A549 (cell line): Measurements from ENCODE around the gene PI4K2A. TPM values are rescaled to one million over a fixed set of nuclear protein-coding genes. Genes with fewer than 3 reads are reported as not detected.

Experiments used
- ATAC-seq, 2 experiments: fragments of 200-7000 bp in 1 of 2; fragments of >200 bp in 1 of 2; cut with Nextera tagmentation in 1 of 2; cut with Tn5 transposase in 1 of 2; 3 replicates each; pipeline versions ENCODE4 v1.8.0 to v1.9.1; 2018 to 2020; ENCODE audit warnings: mild to moderate bottlenecking in 1 of 2, moderate library complexity in 1 of 2
- CTCF ChIA-PET: fragments of 300-600 bp; sonication (Branson Sonifier 250); formaldehyde crosslinking; extraction: SDS; loops from one replicate; lab custom pipeline; 2021; ENCODE audit warnings: antibody characterized with exemption, inconsistent platforms; lab: Yijun Ruan, JAX
- POLR2A ChIA-PET: fragments of 350-600 bp; formaldehyde crosslinking; extraction: SDS; loops from one replicate; lab custom pipeline; 2021; ENCODE audit warnings: antibody characterized with exemption, inconsistent platforms; lab: Yijun Ruan, JAX
- DNase-seq, 2 experiments: peaks; one replicate each; pipeline versions ENCODE4 v3.0.0 to v3.0.0-alpha.2; 2011 to 2016; ENCODE audit warnings: low read depth in 1 of 2, low spot score in 1 of 2
- FAIRE-seq: peaks from 2 replicates; lab custom pipeline; 2011; peaks lifted over from hg19 to GRCh38; lab: Jason Lieb, UNC
- H3K27ac ChIP-seq, 2 experiments: fragments of >200 bp; sonication (Bioruptor Twin); formaldehyde crosslinking; 3 replicates each; pipeline ENCODE4 v1.5.1; 2016 to 2017
- H3K4me1 ChIP-seq: fragments of >200 bp; sonication (Bioruptor Twin); formaldehyde crosslinking; 3 replicates; pipeline ENCODE4 v1.6.1; 2016
- H3K4me2 ChIP-seq: fragments of >200 bp; sonication (Bioruptor Twin); formaldehyde crosslinking; 3 replicates; pipeline ENCODE4 v1.6.1; 2016
- H3K4me3 ChIP-seq: fragments of >200 bp; sonication (Bioruptor Twin); formaldehyde crosslinking; 3 replicates; pipeline ENCODE4 v1.5.1; 2016
- H3K9me3 ChIP-seq: fragments of >200 bp; sonication (Bioruptor Twin); formaldehyde crosslinking; 3 replicates; pipeline ENCODE4 v1.6.1; 2016
- CBX8 ChIP-seq: fragments of 200-600 bp; sonication (generic); IDR thresholded peaks from 2 replicates; pipeline ENCODE4 v1.6.1; 2016
- CHD2 ChIP-seq: fragments of 150-350 bp; IDR thresholded peaks from 2 replicates; pipeline ENCODE4 v1.6.1; 2014; ENCODE audit warnings: low read length; ENCODE audit not compliant: partially characterized antibody
- EHF ChIP-seq: fragments of 250-450 bp; sonication (Bioruptor Pico); IDR thresholded peaks from 2 replicates; pipeline ENCODE4 v1.5.0; 2020; ENCODE audit warnings: mild to moderate bottlenecking
- EP300 ChIP-seq, 2 experiments: fragments of >200 bp; sonication (Bioruptor Twin); formaldehyde crosslinking; IDR thresholded peaks; 2 replicates in 1 of 2; 3 replicates in 1 of 2; pipeline ENCODE4 v1.6.1; 2016 to 2017
- ESRRA ChIP-seq: fragments of 150-350 bp; IDR thresholded peaks from 2 replicates; pipeline ENCODE4 v1.6.1; 2014; ENCODE audit warnings: mild to moderate bottlenecking, low read length, borderline replicate concordance
- FOSB ChIP-seq: fragments of 250-450 bp; sonication (Bioruptor Pico); IDR thresholded peaks from 2 replicates; pipeline ENCODE4 v1.5.0; 2020; ENCODE audit warnings: mild to moderate bottlenecking, moderate library complexity
- FOSL2 ChIP-seq, 2 experiments: fragments of 450-650 bp in 1 of 2; fragments of >200 bp in 1 of 2; sonication (Bioruptor Twin) in 1 of 2; formaldehyde crosslinking; IDR thresholded peaks; 2 replicates each; pipeline versions ENCODE4 v1.5.0 to v1.6.1; 2016 to 2020; ENCODE audit warnings: mild to moderate bottlenecking in 1 of 2, moderate library complexity in 1 of 2
- HEYL ChIP-seq: fragments of 250-450 bp; sonication (Bioruptor Pico); IDR thresholded peaks from 2 replicates; pipeline ENCODE4 v1.8.0; 2021; ENCODE audit warnings: mild to moderate bottlenecking, moderate library complexity
- JUN ChIP-seq, 2 experiments: fragments of >200 bp; sonication (Bioruptor Twin); formaldehyde crosslinking; IDR thresholded peaks; 2 replicates in 1 of 2; 3 replicates in 1 of 2; pipeline ENCODE4 v1.6.1; 2016 to 2017
- KDM1A ChIP-seq: fragments of 200-600 bp; sonication (generic); IDR thresholded peaks from 2 replicates; pipeline ENCODE4 v1.6.1; 2016; ENCODE audit warnings: low read depth, mild to moderate bottlenecking
- MAZ ChIP-seq: fragments of 150-350 bp; IDR thresholded peaks from 2 replicates; pipeline ENCODE4 v1.6.1; 2014; ENCODE audit warnings: antibody characterized with exemption, low read depth, low read length, borderline replicate concordance
- MYC ChIP-seq: IDR thresholded peaks from 2 replicates; pipeline ENCODE4 v1.6.1; 2012; ENCODE audit warnings: mild to moderate bottlenecking, inconsistent platforms, low read length, improper control_type of control experiment, borderline replicate concordance
- NPAS2 ChIP-seq: fragments of 250-450 bp; sonication (Bioruptor Pico); IDR thresholded peaks from 2 replicates; pipeline ENCODE4 v1.8.0; 2022; ENCODE audit warnings: mild to moderate bottlenecking, moderate library complexity, borderline replicate concordance
- NR3C1 ChIP-seq: fragments of >200 bp; sonication (Bioruptor Twin); formaldehyde crosslinking; IDR thresholded peaks from 3 replicates; pipeline ENCODE4 v1.6.1; 2017
- RARB ChIP-seq: fragments of 250-450 bp; sonication (Bioruptor Pico); IDR thresholded peaks from 2 replicates; pipeline ENCODE4 v1.8.0; 2021; ENCODE audit warnings: mild to moderate bottlenecking, moderate library complexity
- RFX5 ChIP-seq: fragments of 450-650 bp; IDR thresholded peaks from 2 replicates; pipeline ENCODE4 v1.7.1; 2014; ENCODE audit warnings: antibody characterized with exemption, mild to moderate bottlenecking, moderate library complexity
- SMC3 ChIP-seq: fragments of >200 bp; sonication (Bioruptor Twin); formaldehyde crosslinking; IDR thresholded peaks from 3 replicates; pipeline ENCODE4 v1.6.1; 2018; ENCODE audit warnings: inconsistent platforms
- SREBF2 ChIP-seq: fragments of 450-650 bp; IDR thresholded peaks from 2 replicates; pipeline ENCODE4 v1.6.1; 2014; ENCODE audit warnings: mild to moderate bottlenecking, moderate library complexity
- TFCP2L1 ChIP-seq: fragments of 250-450 bp; sonication (Bioruptor Pico); IDR thresholded peaks from 2 replicates; pipeline ENCODE4 v1.5.0; 2021; ENCODE audit warnings: mild to moderate bottlenecking
- ZC3H11A ChIP-seq: fragments of 450-650 bp; IDR thresholded peaks from 2 replicates; pipeline ENCODE4 v1.6.1; 2014; ENCODE audit warnings: antibody characterized with exemption, mild to moderate bottlenecking
- ZFP36 ChIP-seq: fragments of 450-650 bp; IDR thresholded peaks from 2 replicates; pipeline ENCODE4 v1.6.1; 2014; ENCODE audit warnings: borderline replicate concordance; ENCODE audit not compliant: partially characterized antibody
- ZNF302 ChIP-seq: fragments of 250-450 bp; sonication (Bioruptor Pico); IDR thresholded peaks from 2 replicates; pipeline ENCODE4 v1.9.0; 2021; ENCODE audit warnings: inconsistent platforms, mild to moderate bottlenecking, moderate library complexity
- WGBS: methylation state at CpG from one replicate; pipeline ENCODE4 v1.1.6; 2017; ENCODE audit errors: missing lambda C conversion rate; 5-methylcytosine and 5-hydroxymethylcytosine counted together
- polyA plus RNA-seq, 4 experiments: library from polyadenylated mRNA; depleted of rRNA in 3 of 4; stranded (reverse); fragments of >200 nt; fragmentation: RNase III in 1 of 4; extraction: RNeasy Plus Mini Kit Qiagen cat#74134 plus additional on column Dnase treatment in 1 of 4; gene quantifications; 2 replicates in 3 of 4; 3 replicates in 1 of 4; pipeline ENCODE4 v1.2.3, GENCODE V29; 2011 to 2017
- TF ChIP-seq, protein P1 (sequence below): IDR thresholded peaks from 2 replicates; pipeline ENCODE4 v1.6.1; 2012
- TF ChIP-seq, protein P2 (sequence below): fragments of 200-600 bp; sonication (generic); IDR thresholded peaks from 2 replicates; pipeline ENCODE4 v1.6.1; 2016; ENCODE audit warnings: antibody characterized with exemption, mild to moderate bottlenecking, moderate library complexity
- TF ChIP-seq, protein P3 (sequence below): fragments of 450-650 bp; IDR thresholded peaks from 2 replicates; pipeline ENCODE4 v1.6.1; 2014; ENCODE audit warnings: antibody characterized with exemption
- TF ChIP-seq, protein P4 (sequence below): IDR thresholded peaks from 2 replicates; pipeline ENCODE4 v1.6.1; 2012
- TF ChIP-seq, protein P5 (sequence below): fragments of 250-450 bp; sonication (Bioruptor Pico); IDR thresholded peaks from 2 replicates; pipeline ENCODE4 v1.5.0; 2020; ENCODE audit warnings: low read depth, mild to moderate bottlenecking, moderate library complexity
- TF ChIP-seq, protein P6 (sequence below): fragments of >200 bp; sonication (Bioruptor Twin); formaldehyde crosslinking; IDR thresholded peaks from 3 replicates; pipeline ENCODE4 v1.6.1; 2016

The PI4K2A gene
- polyA plus RNA-seq, 2 of the 4 experiments (the other 2 are of a cell fraction): 16.6 TPM

DNA sequence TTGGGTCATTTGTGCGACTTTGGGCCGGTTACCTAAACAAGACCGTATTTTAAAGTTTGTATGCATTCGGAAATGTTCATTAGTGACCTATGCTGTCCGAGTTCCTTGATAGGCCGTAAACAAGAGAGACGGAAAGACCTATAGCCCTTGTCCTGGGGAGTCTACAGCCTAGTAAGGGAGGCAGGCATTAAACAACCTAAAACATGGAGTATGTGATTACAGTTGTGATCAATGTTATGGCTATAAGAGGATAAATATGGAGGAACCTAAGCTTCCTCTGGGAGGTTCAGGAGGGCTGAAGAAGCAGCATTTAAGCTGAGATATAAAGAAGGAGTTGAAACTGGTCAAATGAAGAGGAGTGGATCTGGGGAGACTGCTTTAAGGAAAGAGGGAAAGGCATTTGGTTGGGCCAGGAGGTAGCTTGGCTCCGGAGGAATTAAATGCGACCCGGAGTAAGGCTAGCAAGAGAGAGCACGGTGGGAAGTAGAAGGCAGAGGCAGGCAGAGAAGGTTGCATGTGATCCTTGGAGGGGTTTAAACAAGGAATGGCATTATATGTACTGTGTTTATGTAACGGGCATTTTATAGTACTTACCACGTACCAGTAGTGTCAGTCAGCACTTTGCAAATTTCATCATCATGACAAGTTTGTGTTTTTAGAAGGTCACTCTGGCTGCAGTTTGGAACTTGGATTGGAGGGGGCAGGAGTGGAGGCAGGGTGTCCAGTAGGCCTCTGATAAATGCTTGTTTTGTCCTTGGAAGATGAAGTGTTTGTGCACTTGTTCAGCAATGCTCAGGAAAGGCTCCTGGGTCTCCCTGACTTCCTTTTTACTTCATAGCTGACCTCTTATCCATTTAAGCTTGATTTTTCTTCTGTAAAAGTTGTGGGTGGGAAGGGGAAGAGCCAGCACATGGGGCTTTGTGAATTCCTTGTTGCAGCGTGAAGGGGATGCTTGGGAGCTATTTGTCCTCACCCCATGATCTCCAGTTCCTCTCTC is 47.6 kb downstream of the PI4K2A start:
- Histone ChIP-seq H3K4me3 (peak overlapping the region; percentile 17; the same call in 1 of the 3 replicates), H3K9me3 (no peaks in the 10 kb centered on the region), H3K4me1 (peaks cover 53% of the 10 kb centered on the region), H3K4me2 (peak overlapping the region; percentile 78), H3K27ac (peak overlapping the region; percentile 93 to 94)
- peak; percentile 4 to 9; a peak in 4 of 6 replicates for ATAC-seq
- peak in 1 of 2 experiments; percentile 84 for DNase-seq
- ChIA-PET POLR2A (interaction anchor here (0.7 to 3.4 kb wide), 21 partner anchors 10 to 287 kb away, joined by 3 to 53 read pairs (median 6); partner anchors contain the start of genes MARVELD1, PI4K2A, RRP12 and UBTD1), CTCF (interaction anchor here (0.9 to 37.6 kb wide), 7 partner anchors 8 to 116 kb away, joined by 3 to 1127 read pairs (median 16); partner anchors contain the start of genes ANKRD2, MARVELD1 and ZFYVE27)
- WGBS: 20% methylated on average over 14 of the region's 14 CpGs
- FAIRE-seq: peak; percentile 51
- TF ChIP-seq SREBF2 (no peak), ZFP36 (no peak), FOSL2 (IDR thresholded peaks at IDR 0.05) (no peak), FOSL2 (CRISPR knock-in tag; IDR thresholded peaks at IDR 0.05) (peak; percentile 29), JUN (IDR thresholded peaks at IDR 0.05) (no peak), ZC3H11A (no peak), HEYL (CRISPR knock-in tag) (0 out of 2 replicates have a peak, but pooled peaks have one; percentile 55), MYC (peak; percentile 5; the same call in 1 of the 2 replicates), RARB (CRISPR knock-in tag) (no peak; the same call in 1 of the 2 replicates), CHD2 (no peak), FOSB (CRISPR knock-in tag) (0 out of 2 replicates have a peak, but pooled peaks have one; percentile 28), CBX8 (no peak), ZNF302 (CRISPR knock-in tag) (peak; percentile 62), TFCP2L1 (CRISPR knock-in tag) (peak; percentile 69; the same call in 1 of the 2 replicates), KDM1A (no peak), EP300 (IDR thresholded peaks at IDR 0.05) (no peak), MAZ (no peak), EHF (CRISPR knock-in tag) (no peak; the same call in 1 of the 2 replicates), NR3C1 (no peak), ESRRA (no peak), RFX5 (no peak), SMC3 (no peak), NPAS2 (CRISPR knock-in tag) (no peak)
- TF ChIP-seq, protein P1, sequence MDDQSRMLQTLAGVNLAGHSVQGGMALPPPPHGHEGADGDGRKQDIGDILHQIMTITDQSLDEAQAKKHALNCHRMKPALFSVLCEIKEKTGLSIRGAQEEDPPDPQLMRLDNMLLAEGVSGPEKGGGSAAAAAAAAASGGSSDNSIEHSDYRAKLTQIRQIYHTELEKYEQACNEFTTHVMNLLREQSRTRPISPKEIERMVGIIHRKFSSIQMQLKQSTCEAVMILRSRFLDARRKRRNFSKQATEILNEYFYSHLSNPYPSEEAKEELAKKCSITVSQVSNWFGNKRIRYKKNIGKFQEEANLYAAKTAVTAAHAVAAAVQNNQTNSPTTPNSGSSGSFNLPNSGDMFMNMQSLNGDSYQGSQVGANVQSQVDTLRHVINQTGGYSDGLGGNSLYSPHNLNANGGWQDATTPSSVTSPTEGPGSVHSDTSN: no peak
- TF ChIP-seq, protein P2, sequence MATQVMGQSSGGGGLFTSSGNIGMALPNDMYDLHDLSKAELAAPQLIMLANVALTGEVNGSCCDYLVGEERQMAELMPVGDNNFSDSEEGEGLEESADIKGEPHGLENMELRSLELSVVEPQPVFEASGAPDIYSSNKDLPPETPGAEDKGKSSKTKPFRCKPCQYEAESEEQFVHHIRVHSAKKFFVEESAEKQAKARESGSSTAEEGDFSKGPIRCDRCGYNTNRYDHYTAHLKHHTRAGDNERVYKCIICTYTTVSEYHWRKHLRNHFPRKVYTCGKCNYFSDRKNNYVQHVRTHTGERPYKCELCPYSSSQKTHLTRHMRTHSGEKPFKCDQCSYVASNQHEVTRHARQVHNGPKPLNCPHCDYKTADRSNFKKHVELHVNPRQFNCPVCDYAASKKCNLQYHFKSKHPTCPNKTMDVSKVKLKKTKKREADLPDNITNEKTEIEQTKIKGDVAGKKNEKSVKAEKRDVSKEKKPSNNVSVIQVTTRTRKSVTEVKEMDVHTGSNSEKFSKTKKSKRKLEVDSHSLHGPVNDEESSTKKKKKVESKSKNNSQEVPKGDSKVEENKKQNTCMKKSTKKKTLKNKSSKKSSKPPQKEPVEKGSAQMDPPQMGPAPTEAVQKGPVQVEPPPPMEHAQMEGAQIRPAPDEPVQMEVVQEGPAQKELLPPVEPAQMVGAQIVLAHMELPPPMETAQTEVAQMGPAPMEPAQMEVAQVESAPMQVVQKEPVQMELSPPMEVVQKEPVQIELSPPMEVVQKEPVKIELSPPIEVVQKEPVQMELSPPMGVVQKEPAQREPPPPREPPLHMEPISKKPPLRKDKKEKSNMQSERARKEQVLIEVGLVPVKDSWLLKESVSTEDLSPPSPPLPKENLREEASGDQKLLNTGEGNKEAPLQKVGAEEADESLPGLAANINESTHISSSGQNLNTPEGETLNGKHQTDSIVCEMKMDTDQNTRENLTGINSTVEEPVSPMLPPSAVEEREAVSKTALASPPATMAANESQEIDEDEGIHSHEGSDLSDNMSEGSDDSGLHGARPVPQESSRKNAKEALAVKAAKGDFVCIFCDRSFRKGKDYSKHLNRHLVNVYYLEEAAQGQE: no peak
- TF ChIP-seq, protein P3, sequence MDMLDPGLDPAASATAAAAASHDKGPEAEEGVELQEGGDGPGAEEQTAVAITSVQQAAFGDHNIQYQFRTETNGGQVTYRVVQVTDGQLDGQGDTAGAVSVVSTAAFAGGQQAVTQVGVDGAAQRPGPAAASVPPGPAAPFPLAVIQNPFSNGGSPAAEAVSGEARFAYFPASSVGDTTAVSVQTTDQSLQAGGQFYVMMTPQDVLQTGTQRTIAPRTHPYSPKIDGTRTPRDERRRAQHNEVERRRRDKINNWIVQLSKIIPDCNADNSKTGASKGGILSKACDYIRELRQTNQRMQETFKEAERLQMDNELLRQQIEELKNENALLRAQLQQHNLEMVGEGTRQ: no peak
- TF ChIP-seq, protein P4, sequence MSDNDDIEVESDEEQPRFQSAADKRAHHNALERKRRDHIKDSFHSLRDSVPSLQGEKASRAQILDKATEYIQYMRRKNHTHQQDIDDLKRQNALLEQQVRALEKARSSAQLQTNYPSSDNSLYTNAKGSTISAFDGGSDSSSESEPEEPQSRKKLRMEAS: 0 out of 2 replicates have a peak, but pooled peaks have one; percentile 26
- TF ChIP-seq, protein P5, sequence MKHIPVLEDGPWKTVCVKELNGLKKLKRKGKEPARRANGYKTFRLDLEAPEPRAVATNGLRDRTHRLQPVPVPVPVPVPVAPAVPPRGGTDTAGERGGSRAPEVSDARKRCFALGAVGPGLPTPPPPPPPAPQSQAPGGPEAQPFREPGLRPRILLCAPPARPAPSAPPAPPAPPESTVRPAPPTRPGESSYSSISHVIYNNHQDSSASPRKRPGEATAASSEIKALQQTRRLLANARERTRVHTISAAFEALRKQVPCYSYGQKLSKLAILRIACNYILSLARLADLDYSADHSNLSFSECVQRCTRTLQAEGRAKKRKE: 0 out of 2 replicates have a peak, but pooled peaks have one; percentile 32
- TF ChIP-seq, protein P6, sequence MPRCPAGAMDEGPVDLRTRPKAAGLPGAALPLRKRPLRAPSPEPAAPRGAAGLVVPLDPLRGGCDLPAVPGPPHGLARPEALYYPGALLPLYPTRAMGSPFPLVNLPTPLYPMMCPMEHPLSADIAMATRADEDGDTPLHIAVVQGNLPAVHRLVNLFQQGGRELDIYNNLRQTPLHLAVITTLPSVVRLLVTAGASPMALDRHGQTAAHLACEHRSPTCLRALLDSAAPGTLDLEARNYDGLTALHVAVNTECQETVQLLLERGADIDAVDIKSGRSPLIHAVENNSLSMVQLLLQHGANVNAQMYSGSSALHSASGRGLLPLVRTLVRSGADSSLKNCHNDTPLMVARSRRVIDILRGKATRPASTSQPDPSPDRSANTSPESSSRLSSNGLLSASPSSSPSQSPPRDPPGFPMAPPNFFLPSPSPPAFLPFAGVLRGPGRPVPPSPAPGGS: no peak
